Endothelial cell of umbilical vein (primary cell): ENCODE measurements around the gene CARMIL1. TPM values are rescaled to one million over a fixed set of nuclear protein-coding genes. Genes with fewer than 3 reads are reported as not detected.

Experiments
- BruUV-seq: library from RNA; stranded (reverse); fragments of 400-500 nt; replicated peaks from 2 replicates; lab custom pipeline; 2021; lab: Mats Ljungman, UMichigan
- CTCF ChIA-PET: fragments of 300-600, 350-600 bp; sonication (Branson Sonifier 250); formaldehyde crosslinking; loops from one replicate; lab custom pipeline; 2021; ENCODE audit warnings: antibody characterized with exemption, inconsistent platforms; lab: Charles Lee
- POLR2A ChIA-PET: fragments of 300-600, 350-600 bp; sonication (Branson Sonifier 250); formaldehyde crosslinking; loops from one replicate; lab custom pipeline; 2021; ENCODE audit warnings: antibody characterized with exemption, inconsistent platforms; lab: Charles Lee
- DNase-seq: peaks from one replicate; pipeline ENCODE4 v3.0.0-alpha.2; 2011; ENCODE audit warnings: low read depth, low spot score
- FAIRE-seq: peaks from 2 replicates; lab custom pipeline; 2011; peaks lifted over from hg19 to GRCh38; lab: Jason Lieb, UNC
- H2AFZ ChIP-seq: 2 replicates; pipeline ENCODE4 v1.6.0; 2012; ENCODE audit warnings: low read depth, low read length, control low read depth, inconsistent platforms
- H3K27ac ChIP-seq: 2 replicates; pipeline ENCODE4 v1.5.1; 2011; ENCODE audit warnings: low read depth, mild to moderate bottlenecking, control low read depth, low read length, moderate library complexity; ENCODE audit not compliant: insufficient read depth
- H3K27me3 ChIP-seq, 2 experiments: 2 replicates each; pipeline versions ENCODE4 v1.6.0 to v1.6.1; 2011; ENCODE audit warnings: low read length in 2 of 2, mixed read lengths in 1 of 2; ENCODE audit not compliant: control insufficient read depth in 2 of 2, insufficient read depth in 2 of 2
- H3K36me3 ChIP-seq, 2 experiments: 2 replicates in 1 of 2; 3 replicates in 1 of 2; pipeline ENCODE4 v1.5.1; 2011; ENCODE audit warnings: low read length in 2 of 2, mild to moderate bottlenecking in 1 of 2, moderate library complexity in 1 of 2; ENCODE audit not compliant: control insufficient read depth in 2 of 2, insufficient read depth in 2 of 2; ENCODE audit errors: extremely low read depth in 1 of 2
- H3K4me1 ChIP-seq: 3 replicates; pipeline ENCODE4 v1.5.1; 2011; ENCODE audit warnings: mild to moderate bottlenecking, low read length; ENCODE audit not compliant: control insufficient read depth, insufficient read depth; ENCODE audit errors: extremely low read depth
- H3K4me2 ChIP-seq: 2 replicates; pipeline ENCODE4 v1.6.1; 2011; ENCODE audit warnings: low read length, control low read depth, mixed read lengths; ENCODE audit not compliant: insufficient read depth
- H3K4me3 ChIP-seq, 3 experiments: fragments of 200-600 bp in 1 of 3; sonication (generic), shearing (Covaris generic) in 1 of 3; replicated peaks in 1 of 3; 2 replicates each; pipeline ENCODE4 v1.5.1; 2011 to 2016; ENCODE audit warnings: control low read depth in 3 of 3, low read length in 3 of 3, mild to moderate bottlenecking in 2 of 3, inconsistent platforms in 1 of 3, low read depth in 1 of 3, moderate library complexity in 1 of 3; ENCODE audit not compliant: insufficient read depth in 1 of 3
- H3K79me2 ChIP-seq: 2 replicates; pipeline ENCODE4 v1.6.0; 2012; ENCODE audit warnings: low read length, inconsistent platforms; ENCODE audit not compliant: control insufficient read depth, insufficient read depth
- H3K9ac ChIP-seq: replicated peaks from 2 replicates; pipeline ENCODE3; 2011; ENCODE audit warnings: low read length, control low read depth; ENCODE audit not compliant: insufficient read depth; ENCODE audit errors: extremely low read depth
- H3K9me1 ChIP-seq: replicated peaks from 3 replicates; pipeline ENCODE4 v1.6.0; 2011; ENCODE audit warnings: mild to moderate bottlenecking, low read length; ENCODE audit not compliant: control insufficient read depth, insufficient read depth; ENCODE audit errors: extremely low read depth
- H3K9me3 ChIP-seq: replicated peaks from 2 replicates; pipeline ENCODE4 v1.5.1; 2012; ENCODE audit warnings: low read length, inconsistent platforms; ENCODE audit not compliant: control insufficient read depth, insufficient read depth
- H4K20me1 ChIP-seq: replicated peaks from 2 replicates; pipeline ENCODE3; 2011; ENCODE audit warnings: mild to moderate bottlenecking, low read length; ENCODE audit not compliant: control insufficient read depth, insufficient read depth; ENCODE audit errors: extremely low read depth
- CTCF ChIP-seq, 2 donors: IDR thresholded peaks; 1 replicate in 1 of 2; 2 replicates in 1 of 2; pipeline ENCODE4 v1.5.1; 2011; ENCODE audit warnings: low read length in 2 of 2, mild to moderate bottlenecking in 2 of 2, moderate library complexity in 2 of 2, control low read depth in 1 of 2, inconsistent platforms in 1 of 2, low read depth in 1 of 2; ENCODE audit not compliant: insufficient read depth in 1 of 2; ENCODE audit errors: extremely low read depth in 1 of 2
- EZH2 ChIP-seq: IDR thresholded peaks from 2 replicates; pipeline ENCODE4 v1.6.1; 2012; ENCODE audit warnings: borderline replicate concordance, low read depth, mild to moderate bottlenecking, moderate library complexity, low read length, inconsistent platforms; ENCODE audit not compliant: severe bottlenecking
- FOS ChIP-seq: IDR thresholded peaks from 2 replicates; pipeline ENCODE4 v1.6.1; 2011; ENCODE audit warnings: mild to moderate bottlenecking, low read length, moderate library complexity, borderline replicate concordance; ENCODE audit not compliant: insufficient read depth
- GATA2 ChIP-seq: IDR thresholded peaks from 2 replicates; pipeline ENCODE4 v1.7.0; 2011; ENCODE audit warnings: low read depth, mild to moderate bottlenecking, moderate library complexity, mixed read lengths, low read length; ENCODE audit not compliant: insufficient read length, insufficient read depth
- JUN ChIP-seq: IDR thresholded peaks from 2 replicates; pipeline ENCODE4 v1.6.1; 2011; ENCODE audit warnings: borderline replicate concordance, low read depth; ENCODE audit not compliant: insufficient read length, insufficient read depth
- MAX ChIP-seq: IDR thresholded peaks from 2 replicates; pipeline ENCODE4 v1.6.1; 2011; ENCODE audit not compliant: insufficient read depth, insufficient read length
- MYC ChIP-seq: IDR thresholded peaks from one replicate; pipeline ENCODE4 v1.6.1; 2011; ENCODE audit warnings: mild to moderate bottlenecking, low read depth, low read length
- POLR2A ChIP-seq: IDR thresholded peaks from 2 replicates; pipeline ENCODE4 v1.6.1; 2012; ENCODE audit warnings: low read depth, mild to moderate bottlenecking, control low read depth, low read length
- POLR2AphosphoS5 ChIP-seq: IDR thresholded peaks from 2 replicates; pipeline ENCODE4 v1.6.1; 2012; ENCODE audit warnings: low read depth, mild to moderate bottlenecking, control low read depth, low read length, moderate library complexity; ENCODE audit not compliant: insufficient read depth
- dilution Hi-C: fragments of 300-500 bp; cut with MboI; formaldehyde crosslinking; loops from one replicate; pipeline ENCODE4 v1.15.0; 2019; ENCODE audit warnings: low sequenced_read_pairs; ENCODE audit not compliant: extremely low pct_ligation_motif_present
- intact Hi-C: fragments of 100-400 bp; cut with micrococcal nuclease; formaldehyde crosslinking; loops from one replicate; pipeline ENCODE4 v1.10.0; 2022
- polyA plus RNA-seq, 4 experiments: library from polyadenylated mRNA; depleted of rRNA in 3 of 4; stranded (reverse) in 3 of 4; unstranded in 1 of 4; fragments of >200 nt; gene quantifications; 2 replicates each; pipeline versions ENCODE4 v1.2.1 to v1.2.3, GENCODE V29; 2011 to 2012; ENCODE audit warnings: missing spikeins in 1 of 4
- total RNA-seq: library from RNA; stranded (reverse); gene quantifications from 2 replicates; pipeline ENCODE4 v1.2.3, GENCODE V29; 2021

Gene CARMIL1
- total and polyA plus RNA-seq, 2 donors (not counting 3 experiments of a cell fraction or from before 2014, with no cell fraction given): 1.3 to 8.7 TPM

- Histone ChIP-seq H3K9ac (no peak overlapping the region), H2AFZ (no peak overlapping the region), H3K4me1 (no peaks in the 10 kb centered on the region), H4K20me1 (no peaks in the 10 kb centered on the region), H3K27ac (no peak overlapping the region), H3K27me3 (no peaks in the 10 kb centered on the region), H3K36me3 (no peaks in the 10 kb centered on the region), H3K79me2 (no peaks in the 10 kb centered on the region), H3K9me3 (no peaks in the 10 kb centered on the region), H3K9me1 (no peaks in the 10 kb centered on the region), H3K4me3 (no peak overlapping the region), H3K4me2 (no peak overlapping the region)
- BruUV-seq: no TSS peak
- FAIRE-seq (no peak), DNase-seq (no peak)
- intact Hi-C loops: no loop called here
- ChIA-PET CTCF (interaction anchor here (0.9 kb wide), 1 partner anchor 105 kb away, joined by 3 read pairs; no protein-coding TSS in a partner anchor), POLR2A (no interaction called here)
- no peak for TF ChIP-seq CTCF (IDR thresholded peaks at IDR 0.05; ENCODE audit: extremely low read depth in 1 of 2, insufficient read depth in 1 of 2, low read depth in 1 of 2, low read length in 2 of 2)
- TF ChIP-seq FOS: no peak
- TF ChIP-seq MYC: no peak
- TF ChIP-seq GATA2: no peak
- no peak for TF ChIP-seq POLR2AphosphoS5
- no peak for TF ChIP-seq EZH2
- no peak for TF ChIP-seq POLR2A
- TF ChIP-seq JUN: no peak
- no peak for TF ChIP-seq MAX
- dilution Hi-C loops: no loop called here
Observed at GRCh38 chr6:25613415-25613814, 334.2 kb downstream of the CARMIL1 start.
